GM19099 (cell line): Measurements from ENCODE around the gene ZNF516.

Experiments used
- POLR2A ChIP-seq: IDR thresholded peaks from 3 replicates; pipeline ENCODE4 v1.6.1; 2011; ENCODE audit warnings: low read depth; ENCODE audit not compliant: insufficient read length; ENCODE audit errors: extremely low read depth

The ZNF516 gene

DNA sequence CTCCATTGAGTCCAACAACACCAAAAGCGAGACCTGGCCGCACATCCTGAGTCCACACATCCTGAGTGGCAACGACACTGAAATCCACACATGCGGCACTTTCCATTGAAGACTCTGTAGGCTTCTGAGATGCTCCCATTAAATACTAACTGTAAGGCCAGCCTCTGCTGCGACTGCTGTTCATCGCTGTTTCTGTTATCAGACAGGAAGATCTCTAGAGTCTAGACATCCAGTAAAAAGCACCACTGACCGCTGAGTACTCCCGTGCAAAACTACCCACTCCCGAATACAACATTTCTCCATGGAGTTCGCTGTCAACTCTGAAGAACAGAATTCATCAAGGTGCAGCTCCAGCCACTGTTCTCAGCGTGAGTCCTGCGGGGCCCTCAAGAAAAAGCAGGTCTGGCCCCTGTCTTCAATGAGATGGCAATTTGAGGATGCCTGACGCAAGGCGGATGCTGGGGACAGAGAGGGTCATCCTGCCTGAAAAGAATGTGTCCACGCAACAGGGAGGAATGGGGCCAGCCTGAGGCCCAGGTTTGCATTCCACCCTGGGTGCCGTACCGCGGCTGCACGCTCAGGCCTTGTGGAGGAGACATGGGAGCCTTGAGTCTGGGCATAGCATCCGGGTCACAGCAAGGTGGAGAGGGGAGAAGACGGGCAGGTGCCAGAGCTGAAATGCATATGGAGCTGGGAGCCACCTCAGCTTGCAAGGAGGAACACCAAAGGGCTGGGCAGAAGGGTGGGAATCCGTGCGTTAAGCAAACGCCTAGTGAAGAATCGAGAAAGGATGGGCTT, 61.9 kb downstream of the ZNF516 start:
- no peak for TF ChIP-seq POLR2A

DNA sequence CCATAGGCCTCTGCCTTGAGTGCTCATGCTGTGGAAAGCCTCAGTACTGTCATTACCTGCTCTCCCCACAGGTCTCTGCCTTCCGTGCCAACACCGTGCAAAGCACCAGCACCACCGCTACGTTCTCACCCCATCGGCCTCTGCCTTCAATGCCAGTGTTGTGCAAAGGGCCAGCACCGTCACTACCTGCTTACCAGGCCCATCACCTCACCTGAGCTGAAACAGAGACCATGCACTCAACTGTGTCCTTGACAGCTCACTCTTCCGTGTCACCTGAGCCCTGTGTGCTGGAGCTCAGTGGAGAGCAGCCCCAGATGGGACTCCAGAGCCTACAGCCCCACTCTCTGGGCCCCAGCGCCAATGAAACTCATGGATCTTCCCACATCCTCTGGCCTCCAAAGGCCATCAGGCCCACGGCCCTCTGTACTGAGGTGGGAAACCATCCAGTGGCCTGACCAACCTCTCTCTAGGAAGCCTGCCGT, 62.7 kb downstream of the ZNF516 start:
- TF ChIP-seq POLR2A, result no peak

DNA sequence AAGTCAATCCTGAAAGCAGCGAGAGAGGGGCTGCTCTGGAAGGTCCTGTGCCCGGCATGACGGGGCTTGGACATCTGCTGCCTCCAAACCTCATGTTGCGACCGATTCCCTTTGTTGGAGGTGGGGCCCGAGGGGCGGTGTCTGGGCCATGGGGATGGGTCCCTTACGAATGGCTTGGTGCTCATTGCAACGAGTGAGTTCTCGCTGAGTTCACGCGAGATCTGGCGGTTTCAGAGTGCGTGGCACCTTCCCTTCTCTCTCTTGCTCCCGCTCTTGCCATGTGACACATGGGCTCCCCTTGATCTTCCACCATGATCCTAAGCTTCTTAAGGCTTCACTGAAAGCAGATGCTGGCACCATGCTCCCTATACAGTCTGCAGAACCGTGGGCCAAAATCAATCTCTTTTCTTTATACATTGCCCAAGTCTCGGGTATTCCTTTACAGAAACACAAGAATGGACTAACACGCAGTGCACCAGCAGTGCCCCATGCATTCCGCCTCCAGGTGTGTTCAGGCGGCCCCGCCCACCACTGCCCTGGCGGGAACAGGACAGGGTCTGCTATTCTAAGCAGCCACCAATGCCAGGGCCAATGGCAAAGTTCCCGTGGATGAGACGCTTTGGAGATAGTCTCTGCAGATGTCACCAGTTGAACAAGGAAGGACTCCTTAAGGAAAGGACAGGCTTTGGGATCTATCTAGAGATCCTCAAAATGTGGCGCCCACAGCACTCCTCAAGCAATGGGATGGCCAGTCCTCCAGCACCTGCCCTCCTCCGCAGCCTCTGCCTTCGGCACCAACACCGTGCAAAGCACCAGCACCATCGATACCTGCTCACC, 63.4 kb downstream of the ZNF516 start:
- no peak for TF ChIP-seq POLR2A

DNA sequence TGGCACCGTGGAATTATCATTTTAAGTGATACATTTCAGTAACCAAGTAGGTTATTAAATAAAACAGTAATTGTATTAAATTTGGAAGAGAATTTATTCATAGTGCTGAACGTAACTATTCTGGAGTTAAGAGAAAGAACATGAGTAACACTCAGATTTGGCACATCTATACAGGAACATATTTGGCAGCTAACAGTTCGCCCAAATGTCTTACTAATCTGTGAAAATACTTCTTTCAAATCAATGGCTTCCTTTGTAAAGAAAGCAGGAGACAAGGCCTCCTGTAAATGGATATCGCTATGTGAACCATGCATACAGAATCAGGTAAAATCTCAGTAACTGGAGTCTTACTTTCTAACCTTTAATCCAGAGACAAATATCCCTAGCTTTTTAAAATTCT, 64.4 kb downstream of the ZNF516 start:
- no peak for TF ChIP-seq POLR2A

DNA sequence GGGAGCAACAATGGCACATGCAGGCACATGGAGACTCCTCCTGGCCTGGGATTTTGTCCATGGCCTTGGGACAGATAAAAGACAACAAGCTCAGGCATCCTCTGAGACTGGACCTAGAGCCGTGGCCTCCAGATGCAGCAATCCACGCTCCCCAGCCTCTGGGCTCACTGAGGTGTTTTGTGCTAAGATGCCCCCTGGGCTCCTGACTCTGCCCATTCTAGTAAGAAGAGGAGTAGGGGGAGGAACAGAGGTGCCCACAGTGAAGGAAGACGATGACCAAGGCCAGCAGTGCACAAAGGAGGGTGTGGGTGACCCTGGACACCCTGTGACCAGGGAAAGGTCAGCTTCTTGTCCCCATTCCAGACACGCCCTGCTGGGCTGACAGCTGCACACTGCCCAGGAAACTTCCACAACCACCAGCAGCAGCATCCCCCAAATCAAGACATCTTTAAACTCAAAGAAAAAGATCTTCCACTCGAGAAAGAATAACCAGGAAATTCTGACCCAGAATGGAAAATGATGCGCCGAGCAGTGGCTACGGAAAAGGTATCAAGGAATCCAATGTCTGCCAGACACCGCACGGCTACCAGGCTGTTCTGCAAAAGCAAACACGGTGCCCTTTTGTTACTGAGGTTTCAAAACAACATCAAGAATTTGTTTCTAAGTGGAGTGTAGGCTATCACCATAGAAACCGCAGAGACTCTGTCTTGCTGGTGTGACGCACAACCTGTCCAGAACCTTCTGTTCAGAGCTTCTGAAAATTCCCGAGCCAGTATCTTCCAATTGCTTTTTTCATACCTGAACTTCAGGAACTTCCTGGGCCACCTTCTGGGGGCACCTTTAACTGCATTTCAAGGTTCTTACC, 65.5 kb downstream of the ZNF516 start:
- no peak for TF ChIP-seq POLR2A

DNA sequence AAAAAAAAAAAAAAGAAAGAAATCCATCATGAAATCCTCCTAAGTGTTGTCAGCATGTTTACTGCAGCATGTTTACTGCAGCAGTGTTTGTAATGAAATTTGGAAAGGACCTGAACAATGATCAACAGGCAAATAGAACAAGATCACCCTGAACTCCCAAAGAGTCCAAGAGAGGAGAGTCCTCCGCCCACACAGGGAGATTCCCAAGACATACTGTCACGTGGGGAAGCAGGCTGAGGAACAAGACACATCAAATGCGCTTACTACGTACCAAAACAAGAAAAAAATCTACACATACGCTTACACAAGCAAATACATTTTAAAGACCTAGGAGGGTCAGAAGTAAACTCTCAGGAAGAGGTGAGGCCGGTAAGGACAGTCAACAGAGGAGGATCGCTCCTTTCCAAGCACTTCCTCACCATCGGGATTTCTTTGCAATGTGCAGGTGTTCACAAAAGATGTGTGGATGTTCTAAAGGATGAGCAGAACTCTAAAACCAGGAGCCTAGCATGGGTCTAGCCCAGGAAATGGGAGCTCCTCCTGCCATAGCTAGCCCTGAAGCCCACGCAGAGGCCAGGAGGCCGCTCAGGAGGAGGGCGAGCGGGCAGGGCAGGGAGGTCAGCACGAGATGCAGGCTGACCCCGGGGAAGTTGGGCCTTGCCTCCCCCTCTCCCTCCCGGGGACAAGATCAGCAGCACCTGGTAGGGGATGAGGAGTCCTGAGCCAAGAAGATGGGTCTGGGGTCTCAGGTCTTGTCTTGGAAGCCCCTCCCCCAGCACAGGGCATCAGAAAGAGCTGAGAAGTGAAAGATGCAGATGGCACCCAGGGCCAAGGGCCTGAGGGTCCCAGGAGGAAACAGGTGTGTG, 66.4 kb downstream of the ZNF516 start:
- no peak for TF ChIP-seq POLR2A

DNA sequence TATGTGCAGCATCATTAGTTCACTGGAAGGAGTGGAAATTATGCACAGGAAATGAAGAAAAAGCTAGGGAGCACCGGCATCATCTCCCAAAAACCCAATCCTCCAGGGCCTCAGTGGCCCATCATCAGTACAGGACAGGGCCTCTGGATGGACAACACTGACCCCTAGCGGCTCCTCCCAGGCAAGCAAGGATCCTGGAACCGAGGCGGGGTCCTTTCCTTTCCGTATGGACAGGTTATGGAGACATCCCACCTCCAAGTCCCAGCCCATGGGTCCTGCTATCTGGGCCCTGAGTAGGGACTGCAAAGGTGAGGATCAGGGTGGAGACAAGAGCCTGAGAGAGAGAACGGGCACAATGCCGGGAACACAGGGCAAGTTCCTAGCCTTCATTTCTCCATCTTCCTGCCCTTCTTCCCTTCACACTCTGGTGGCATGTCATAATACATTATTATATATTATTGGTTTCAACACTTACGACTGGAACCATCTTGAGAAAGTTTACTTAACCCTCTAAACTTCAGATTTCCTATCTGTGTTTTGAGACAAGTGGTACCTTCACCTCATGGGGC, 68.2 kb downstream of the ZNF516 start:
- no peak for TF ChIP-seq POLR2A

DNA sequence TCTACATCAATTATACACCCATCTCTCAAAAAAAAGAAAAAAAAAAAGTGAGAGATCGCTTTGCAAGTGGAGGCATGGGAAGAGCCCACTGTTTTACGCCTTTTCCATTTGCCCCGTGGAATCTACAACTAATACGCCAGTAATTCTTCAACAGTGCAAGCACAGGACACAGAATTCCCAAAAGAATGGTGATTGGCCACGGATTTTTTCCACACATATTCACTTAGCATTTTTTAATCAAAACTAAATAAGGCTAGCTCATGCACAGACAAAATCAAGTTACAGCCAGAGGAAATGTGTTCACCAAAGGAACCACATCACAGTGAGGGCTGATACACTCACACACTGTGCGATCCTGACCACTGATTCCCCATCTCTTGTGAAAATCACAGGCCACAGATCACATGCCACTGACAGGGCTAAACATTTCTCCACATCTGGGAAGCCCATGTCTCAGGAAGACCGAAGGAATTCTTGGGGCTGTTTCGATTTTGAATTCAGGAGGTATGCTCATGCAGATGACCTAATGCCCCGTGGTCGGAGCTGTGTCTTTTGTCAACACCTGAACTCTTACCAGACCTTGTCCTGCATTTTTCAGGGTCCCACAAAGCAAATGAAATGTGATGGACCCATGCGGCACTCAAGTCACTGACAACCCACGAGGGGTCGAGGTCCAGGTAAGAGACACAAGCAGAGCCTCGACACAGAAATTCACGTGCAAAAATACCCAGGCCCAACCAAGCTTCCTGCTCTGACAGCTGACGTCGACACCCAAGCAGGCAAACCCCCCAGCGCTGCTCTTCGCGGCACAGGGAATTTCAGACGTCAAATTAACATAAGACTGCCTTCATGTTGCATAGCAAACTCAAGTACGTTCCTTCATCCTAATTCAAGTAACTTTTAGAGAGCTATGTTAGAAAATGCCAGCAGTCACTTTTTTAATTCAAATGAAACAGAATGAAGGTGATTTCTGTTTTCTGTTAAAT, 69.6 kb downstream of the ZNF516 start:
- no peak for TF ChIP-seq POLR2A

DNA sequence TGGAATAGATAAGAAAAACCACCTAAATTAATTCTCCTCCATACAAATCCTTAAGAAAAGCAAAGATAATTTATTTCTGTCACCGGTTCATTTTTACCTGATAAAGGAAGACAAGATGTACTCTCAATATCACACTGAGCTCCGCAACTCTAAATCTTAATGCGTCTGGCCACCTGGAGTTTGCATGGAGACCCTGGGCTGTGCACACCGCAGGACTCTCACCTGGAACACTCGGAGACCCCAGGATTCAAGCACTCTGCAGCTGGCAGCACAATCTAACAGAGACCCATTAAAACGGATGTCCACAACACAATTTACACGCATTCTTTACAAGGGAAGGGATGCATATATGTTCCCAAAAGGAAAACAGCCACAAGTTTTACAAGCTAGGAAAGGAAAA, 72.2 kb downstream of the ZNF516 start:
- no peak for TF ChIP-seq POLR2A

DNA sequence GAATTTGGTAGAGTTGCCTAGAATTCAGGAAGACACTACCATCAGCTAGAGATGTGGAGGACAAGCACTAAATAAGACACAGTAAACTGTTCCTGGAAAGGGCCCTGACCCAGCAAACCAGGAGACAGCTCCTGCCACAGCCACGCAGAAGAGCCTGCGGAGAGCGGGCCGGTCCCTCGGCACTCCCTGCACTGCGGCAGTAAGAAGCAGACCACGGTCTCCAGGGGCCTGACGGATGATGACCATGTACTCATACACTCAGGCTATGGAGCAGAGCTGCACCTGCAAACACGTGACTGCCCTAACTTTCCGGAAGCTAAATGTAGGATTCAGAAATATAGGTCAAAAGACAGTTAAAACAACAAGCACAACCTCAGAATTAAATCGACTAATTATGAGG, 72.9 kb downstream of the ZNF516 start:
- no peak for TF ChIP-seq POLR2A

DNA sequence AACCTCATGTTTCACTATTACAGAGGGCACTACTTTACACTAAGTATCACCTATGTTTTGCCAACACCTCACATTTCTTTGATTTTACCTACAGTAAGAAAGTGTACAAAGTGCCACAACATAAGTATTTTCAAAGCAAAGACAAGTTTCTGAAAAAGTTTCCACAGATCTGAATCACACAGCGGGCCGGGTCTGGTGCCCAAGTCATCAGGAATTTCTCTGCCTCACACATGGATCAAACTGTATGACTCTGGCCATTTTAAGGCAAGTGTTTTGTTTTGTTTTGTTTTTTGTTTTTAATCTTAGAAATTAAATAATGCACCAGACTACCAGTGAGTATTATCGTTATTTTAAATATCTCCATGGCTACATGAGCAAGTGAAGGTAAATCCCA, 73.4 kb downstream of the ZNF516 start:
- TF ChIP-seq POLR2A, result no peak

DNA sequence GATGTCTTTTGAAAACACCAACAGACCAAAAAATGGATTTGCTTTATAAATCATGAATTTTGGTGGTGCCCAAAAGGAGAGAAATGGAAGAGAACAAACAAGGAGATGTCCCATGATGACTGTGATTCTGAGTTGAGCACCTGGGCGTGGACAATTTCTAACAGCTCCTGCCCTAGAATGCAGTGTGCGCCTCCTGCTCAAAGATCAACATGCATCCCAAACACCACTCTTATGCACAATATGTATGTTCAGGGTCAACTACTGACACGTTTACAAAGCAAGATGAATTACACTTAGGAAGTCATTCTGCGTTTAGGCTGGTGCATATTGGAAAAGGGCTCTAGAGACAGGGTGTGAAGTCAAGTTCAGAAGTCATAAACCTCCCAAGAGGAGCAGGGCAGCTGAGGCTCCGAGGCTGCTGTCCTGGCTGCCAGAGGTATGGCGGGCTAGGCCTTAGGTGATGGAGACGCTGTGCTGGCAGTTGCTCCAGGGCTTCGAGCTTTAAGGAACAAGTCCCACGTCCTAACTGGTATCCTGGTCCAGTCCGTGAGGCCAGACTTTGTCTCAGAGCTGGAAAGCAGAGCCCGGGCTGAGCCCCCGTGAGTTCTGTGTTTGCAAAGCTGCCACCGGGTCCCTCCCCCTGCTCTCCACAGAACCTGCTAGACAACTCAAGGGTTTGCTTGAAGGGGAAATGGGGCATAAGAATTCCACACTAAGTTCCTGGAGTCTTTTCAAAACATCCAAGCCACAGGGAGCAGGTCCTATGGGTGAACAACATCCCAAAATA, 74.0 kb downstream of the ZNF516 start:
- TF ChIP-seq POLR2A, result no peak
